ENCODE results near the gene NTM. TPM values are rescaled to one million over a fixed set of nuclear protein-coding genes. Genes with fewer than 3 reads are reported as not detected.
"Not testable (repeated sequence)": the region's sequence is repeated elsewhere in the genome, so short reads cannot be mapped to it uniquely, and the experiment has no call there.

Gene NTM
- polyA plus RNA-seq, 1 donor from 2014 or later, result not detected

DNA sequence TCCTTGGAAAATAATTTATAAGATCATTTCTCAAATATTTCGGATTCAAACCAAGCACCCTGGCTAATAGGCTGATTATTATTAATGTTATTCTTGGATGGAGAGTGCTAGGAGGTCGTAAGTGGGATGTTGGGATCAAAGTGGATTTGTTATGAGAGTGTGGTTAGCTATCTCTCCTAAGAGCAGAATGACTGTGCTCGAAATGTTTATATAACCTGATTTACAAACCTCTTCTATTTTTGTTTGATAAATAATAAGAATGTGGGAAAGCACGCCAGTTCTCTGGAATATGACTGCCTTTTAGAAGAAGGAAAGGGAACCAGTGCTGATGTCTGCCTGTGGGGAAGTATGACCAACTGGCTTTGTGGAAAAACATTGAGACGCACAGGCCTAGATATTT is 527.5 kb downstream of the NTM start:
- H3K27me3 Mint-ChIP-seq, result peaks cover 3% of the 10 kb centered on the region
- peaks cover 0 to 8% (median 0%) of the 10 kb centered on the region in 3 donors for H3K9me3 Mint-ChIP-seq
- no peaks in the 10 kb centered on the region for H3K4me1 Mint-ChIP-seq
- H3K27ac Mint-ChIP-seq, result no peak overlapping the region
- H3K4me3 Mint-ChIP-seq, result no peak overlapping the region
- H3K36me3 Mint-ChIP-seq, result no peaks in the 10 kb centered on the region

GRCh38 chr11:131898949-131899348 is 528.5 kb downstream of the NTM start:
- Mint-ChIP-seq H3K9me3 (peaks cover 0 to 8% (median 0%) of the 10 kb centered on the region in 3 donors), H3K27me3 (peaks cover 3% of the 10 kb centered on the region), H3K27ac (no peak overlapping the region), H3K4me1 (no peaks in the 10 kb centered on the region), H3K36me3 (no peaks in the 10 kb centered on the region), H3K4me3 (no peak overlapping the region)

GRCh38 chr11:131899950-131900580 is 529.6 kb downstream of the NTM start:
- H3K36me3 Mint-ChIP-seq, result no peaks in the 10 kb centered on the region
- H3K27ac Mint-ChIP-seq, result no peak overlapping the region
- H3K4me3 Mint-ChIP-seq, result no peak overlapping the region
- H3K9me3 Mint-ChIP-seq, result peaks cover 0 to 8% (median 0%) of the 10 kb centered on the region in 3 donors
- H3K27me3 Mint-ChIP-seq, result peaks cover 3% of the 10 kb centered on the region
- no peaks in the 10 kb centered on the region for H3K4me1 Mint-ChIP-seq

DNA sequence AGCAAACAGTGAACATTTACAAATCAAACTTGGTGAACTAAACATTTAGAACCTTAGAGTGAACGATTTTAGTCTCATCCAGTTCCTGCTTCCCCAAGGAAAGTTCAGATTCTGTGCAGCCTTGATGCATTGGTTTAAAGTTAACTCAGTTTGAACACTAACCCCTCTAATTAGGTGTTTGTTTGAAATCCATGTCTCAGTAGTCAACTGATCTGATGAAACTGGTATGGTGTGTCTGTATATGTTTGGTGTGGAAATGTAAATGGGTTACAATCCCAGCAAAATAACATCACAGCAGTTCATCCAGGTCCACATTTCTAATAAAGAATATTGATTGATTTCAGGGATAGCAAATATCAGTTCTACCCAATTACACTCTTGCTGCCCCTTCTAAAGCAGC is 532.0 kb downstream of the NTM start:
- no peak overlapping the region for H3K27ac Mint-ChIP-seq
- no peaks in the 10 kb centered on the region for H3K27me3 Mint-ChIP-seq
- H3K4me1 Mint-ChIP-seq, result no peaks in the 10 kb centered on the region
- peaks cover 0 to 14% (median 2%) of the 10 kb centered on the region in 3 donors for H3K9me3 Mint-ChIP-seq
- H3K4me3 Mint-ChIP-seq, result no peak overlapping the region
- H3K36me3 Mint-ChIP-seq, result no peaks in the 10 kb centered on the region

- Mint-ChIP-seq H3K27ac (no peak overlapping the region), H3K9me3 (peaks cover 0 to 14% (median 2%) of the 10 kb centered on the region in 3 donors), H3K36me3 (no peaks in the 10 kb centered on the region), H3K27me3 (no peaks in the 10 kb centered on the region), H3K4me1 (no peaks in the 10 kb centered on the region), H3K4me3 (no peak overlapping the region)
These were observed 532.7 kb downstream of the NTM start for GRCh38 chr11:131903074-131903473.

- no peak overlapping the region for H3K4me3 Mint-ChIP-seq
- no peak overlapping the region for H3K27ac Mint-ChIP-seq
These were observed 534.3 kb downstream of the NTM start for GRCh38 chr11:131904756-131905155.

GRCh38 chr11:131906963-131907362 is 536.5 kb downstream of the NTM start:
- no peaks in the 10 kb centered on the region for H3K36me3 Mint-ChIP-seq
- peaks cover 0 to 5% (median 2%) of the 10 kb centered on the region in 3 donors for H3K9me3 Mint-ChIP-seq
- peaks cover 0 to 2% (median 0%) of the 10 kb centered on the region in 3 donors for H3K4me1 Mint-ChIP-seq
- H3K27ac Mint-ChIP-seq, result no peak overlapping the region
- H3K27me3 Mint-ChIP-seq, result peaks cover 15% of the 10 kb centered on the region
- no peak overlapping the region for H3K4me3 Mint-ChIP-seq

More at GRCh38 chr11:131904756-131905155, 534.3 kb downstream of the NTM start:
- Mint-ChIP-seq H3K27me3 (peaks cover 7% of the 10 kb centered on the region), H3K9me3 (peaks cover 0 to 5% (median 2%) of the 10 kb centered on the region in 3 donors), H3K4me1 (no peaks in the 10 kb centered on the region), H3K36me3 (no peaks in the 10 kb centered on the region)

DNA sequence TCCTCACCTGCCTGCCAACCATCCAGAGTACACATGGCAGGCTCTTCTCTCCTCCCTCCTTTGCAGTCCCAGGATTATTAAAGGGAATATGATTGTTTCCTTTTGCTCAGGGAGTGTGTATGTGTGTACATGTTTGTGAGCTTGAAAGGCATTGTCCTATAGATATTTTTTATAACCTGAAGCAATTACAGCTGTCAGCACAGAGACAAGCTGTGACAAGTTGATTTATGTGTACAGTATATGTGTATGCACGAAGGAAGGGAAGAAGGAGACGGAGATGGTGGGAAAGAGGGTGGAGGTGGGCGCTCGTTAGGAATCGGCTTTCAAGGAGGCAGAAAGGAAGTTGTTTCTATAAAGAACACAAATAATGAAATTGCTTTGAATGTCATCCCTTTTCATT is 537.0 kb downstream of the NTM start:
- H3K9me3 Mint-ChIP-seq, result peaks cover 0 to 5% (median 2%) of the 10 kb centered on the region in 3 donors

GRCh38 chr11:131908316-131908715 is 537.9 kb downstream of the NTM start:
- Mint-ChIP-seq H3K27me3 (peaks cover 21% of the 10 kb centered on the region), H3K4me1 (peaks cover 0 to 2% (median 0%) of the 10 kb centered on the region in 3 donors), H3K9me3 (peaks cover 0 to 5% (median 2%) of the 10 kb centered on the region in 3 donors), H3K4me3 (no peak overlapping the region), H3K27ac (no peak overlapping the region), H3K36me3 (no peaks in the 10 kb centered on the region)

More for the DNA sequence above, 537.0 kb downstream of the NTM start:
- Mint-ChIP-seq H3K27me3 (peaks cover 19% of the 10 kb centered on the region), H3K36me3 (no peaks in the 10 kb centered on the region), H3K4me1 (peaks cover 0 to 2% (median 0%) of the 10 kb centered on the region in 3 donors), H3K4me3 (no peak overlapping the region), H3K27ac (no peak overlapping the region)

- Mint-ChIP-seq H3K4me3 (peak overlapping the region in 1 of 4 donors; percentile 3), H3K36me3 (no peaks in the 10 kb centered on the region), H3K27ac (no peak overlapping the region), H3K4me1 (peaks cover 0 to 2% (median 0%) of the 10 kb centered on the region in 3 donors), H3K27me3 (peaks cover 21% of the 10 kb centered on the region), H3K9me3 (peaks cover 2 to 5% (median 2%) of the 10 kb centered on the region in 3 donors)
These were observed 539.2 kb downstream of the NTM start for GRCh38 chr11:131909426-131910177.

DNA sequence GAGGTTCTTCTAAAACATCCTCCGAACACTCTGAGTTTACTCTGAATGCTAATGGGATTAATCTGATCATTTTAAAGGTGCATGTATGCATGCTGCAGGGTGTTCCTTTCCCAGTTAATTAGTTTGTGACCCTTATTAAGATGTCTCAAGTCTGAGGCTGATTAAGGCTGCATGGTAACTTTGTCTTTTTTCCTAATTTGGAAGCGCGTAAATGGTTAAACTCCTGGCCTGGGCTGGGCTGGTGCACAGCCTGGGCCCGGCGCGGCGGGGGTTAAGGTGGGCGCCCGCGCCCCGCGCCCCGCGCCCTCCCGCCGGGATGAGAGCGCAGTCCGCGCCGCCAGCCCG is 539.7 kb downstream of the NTM start:
- peaks cover 2 to 5% (median 2%) of the 10 kb centered on the region in 3 donors for H3K9me3 Mint-ChIP-seq
- peaks cover 21% of the 10 kb centered on the region for H3K27me3 Mint-ChIP-seq
- no peaks in the 10 kb centered on the region for H3K36me3 Mint-ChIP-seq
- H3K27ac Mint-ChIP-seq, result no peak overlapping the region
- H3K4me3 Mint-ChIP-seq, result no peak overlapping the region
- peaks cover 0 to 2% (median 0%) of the 10 kb centered on the region in 3 donors for H3K4me1 Mint-ChIP-seq

DNA sequence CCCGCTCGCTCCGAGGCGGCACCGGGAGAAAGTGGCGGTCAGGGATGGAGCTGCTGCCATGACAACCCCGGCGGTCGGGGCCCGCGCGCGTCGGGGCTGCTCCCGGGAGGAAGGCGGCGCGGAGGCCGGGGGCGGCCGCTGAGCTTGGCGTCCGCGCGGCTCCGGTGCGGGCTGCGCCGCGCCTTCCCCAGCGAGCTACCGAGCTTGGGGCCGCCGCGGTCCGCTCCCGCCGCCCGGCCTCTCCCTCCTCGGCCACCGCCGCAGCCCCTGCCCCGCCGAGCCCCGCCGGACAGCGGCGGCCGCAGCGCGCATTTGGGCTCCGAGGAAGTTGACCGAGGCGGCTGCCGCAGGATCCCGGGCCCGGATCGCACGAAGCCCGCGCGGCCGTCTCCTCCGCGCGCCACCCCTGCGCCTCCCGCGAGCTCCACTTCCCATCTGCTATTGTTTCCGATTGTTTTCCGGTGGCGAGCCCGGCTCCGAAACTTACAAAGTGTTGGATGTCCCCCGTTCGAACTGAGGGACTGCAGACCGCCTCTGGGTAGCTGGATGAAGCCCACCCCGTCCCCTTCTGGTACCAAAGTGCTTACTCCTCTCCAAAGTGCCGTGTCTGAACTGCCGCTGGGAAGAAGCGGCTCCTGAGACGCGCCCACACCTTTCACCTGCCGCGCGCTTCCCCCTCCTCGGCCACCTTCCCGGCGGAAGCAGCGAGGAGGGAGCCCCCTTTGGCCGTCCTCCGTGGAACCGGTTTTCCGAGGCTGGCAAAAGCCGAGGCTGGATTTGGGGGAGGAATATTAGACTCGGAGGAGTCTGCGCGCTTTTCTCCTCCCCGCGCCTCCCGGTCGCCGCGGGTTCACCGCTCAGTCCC is 540.3 kb downstream of the NTM start:
- no peak overlapping the region for H3K27ac Mint-ChIP-seq
- no peak overlapping the region for H3K4me3 Mint-ChIP-seq
- no peaks in the 10 kb centered on the region for H3K36me3 Mint-ChIP-seq
- H3K4me1 Mint-ChIP-seq, result peaks cover 0 to 2% (median 0%) of the 10 kb centered on the region in 3 donors
- H3K27me3 Mint-ChIP-seq, result peaks cover 21% of the 10 kb centered on the region
- H3K9me3 Mint-ChIP-seq, result peaks cover 2 to 5% (median 2%) of the 10 kb centered on the region in 3 donors

- not testable (repeated sequence) for H3K4me3 Mint-ChIP-seq, H3K27ac Mint-ChIP-seq, H3K4me1 Mint-ChIP-seq
These were observed 541.1 kb downstream of the NTM start for GRCh38 chr11:131911388-131912032.

DNA sequence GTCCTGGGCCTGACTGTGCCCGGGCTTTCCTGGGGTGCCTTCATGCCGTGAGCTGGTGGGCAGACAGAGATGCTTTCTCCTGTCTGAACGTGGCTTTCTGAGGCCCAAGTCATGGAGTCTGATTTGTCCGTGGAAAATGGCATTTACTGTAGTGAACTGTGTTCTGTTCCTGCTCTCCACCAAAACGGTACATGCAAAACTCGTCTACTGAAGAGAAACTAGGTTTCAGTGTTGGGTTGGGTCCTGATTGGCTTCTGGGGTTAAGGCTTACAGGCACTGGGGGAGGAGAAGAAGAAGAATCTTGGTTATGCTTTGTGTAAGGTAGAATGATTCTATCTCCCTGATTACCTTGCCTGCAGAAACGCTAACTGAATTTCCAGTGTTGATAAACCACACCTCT is 541.7 kb downstream of the NTM start:
- Mint-ChIP-seq H3K27ac (no peak overlapping the region), H3K4me1 (peaks cover 0 to 2% (median 0%) of the 10 kb centered on the region in 3 donors), H3K4me3 (no peak overlapping the region), H3K36me3 (no peaks in the 10 kb centered on the region), H3K27me3 (peaks cover 21% of the 10 kb centered on the region), H3K9me3 (peaks cover 0 to 2% (median 2%) of the 10 kb centered on the region in 3 donors)

More at GRCh38 chr11:131911388-131912032, 541.1 kb downstream of the NTM start:
- H3K36me3 Mint-ChIP-seq, H3K9me3 Mint-ChIP-seq: not testable (repeated sequence)
- H3K27me3 Mint-ChIP-seq, result peaks cover 21% of the 10 kb centered on the region

All from IgD-negative memory B cell (primary cell).